WTC11 (cell line): Measurements from ENCODE around the gene CCDC134.
"Not testable (repeated sequence)": the region's sequence is repeated elsewhere in the genome, so short reads cannot be mapped to it uniquely, and the experiment has no call there.

ENCODE experiments used
- ESRRA ChIP-seq: sonication (generic); formaldehyde crosslinking; IDR thresholded peaks from 2 replicates; pipeline ENCODE4 v1.8.1; 2022; ENCODE audit warnings: mild to moderate bottlenecking, missing genetic modification reagents, borderline replicate concordance
- MXD4 ChIP-seq: fragments of 250-450 bp; sonication (Bioruptor Pico); IDR thresholded peaks from 2 replicates; pipeline ENCODE4 v1.8.0; 2021; ENCODE audit warnings: mild to moderate bottlenecking, moderate library complexity, borderline replicate concordance
- NFYB ChIP-seq: sonication (generic); formaldehyde crosslinking; conservative IDR thresholded peaks from 2 replicates; pipeline ENCODE4 v1.8.0; 2022; ENCODE audit warnings: low read depth, missing genetic modification reagents
- ZNF263 ChIP-seq: sonication (generic); formaldehyde crosslinking; IDR thresholded peaks from 2 replicates; pipeline ENCODE4 v1.8.1; 2022; ENCODE audit warnings: low read depth, mild to moderate bottlenecking, moderate library complexity, missing genetic modification reagents
- TF ChIP-seq, protein P1 (sequence below): fragments of 200-600 bp; IDR thresholded peaks from 2 replicates; pipeline ENCODE4 v1.8.0; 2022; ENCODE audit warnings: antibody characterized with exemption
- TF ChIP-seq, protein P2 (sequence below): sonication (generic); formaldehyde crosslinking; IDR thresholded peaks from 2 replicates; pipeline ENCODE4 v1.8.1; 2022; ENCODE audit warnings: mild to moderate bottlenecking, moderate library complexity, missing genetic modification reagents
- TF ChIP-seq, protein P3 (sequence below): sonication (generic); formaldehyde crosslinking; IDR thresholded peaks from 2 replicates; pipeline ENCODE4 v1.8.1; 2022; ENCODE audit warnings: mild to moderate bottlenecking, missing genetic modification reagents, moderate library complexity, borderline replicate concordance
- TF ChIP-seq, protein P4 (sequence below): fragments of 250-450 bp; sonication (Bioruptor Pico); IDR thresholded peaks from 2 replicates; pipeline ENCODE4 v1.9.0; 2021; ENCODE audit warnings: mild to moderate bottlenecking

DNA sequence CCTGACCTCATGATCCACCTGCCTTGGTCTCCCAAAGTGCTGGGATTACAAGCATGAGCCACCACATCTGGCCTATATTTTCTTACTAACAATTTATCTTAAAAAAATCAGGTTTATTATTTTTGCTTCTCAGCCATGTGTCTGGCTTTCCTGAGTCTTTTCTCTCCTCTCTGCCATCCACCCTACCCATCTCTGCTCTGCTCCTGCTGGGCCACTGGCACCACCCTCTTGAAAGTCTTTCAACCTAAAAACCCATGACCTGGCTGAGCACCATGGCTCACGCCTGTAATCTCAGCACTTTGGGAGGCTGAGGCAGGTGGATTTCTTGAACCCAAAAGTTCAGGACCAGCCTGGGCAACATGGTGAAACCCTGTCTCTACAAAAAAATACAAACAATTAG, 69.6 kb downstream of the CCDC134 start:
- not testable (repeated sequence) for TF ChIP-seq ESRRA (CRISPR knock-in tag); MXD4 (CRISPR knock-in tag); ZNF263; NFYB (CRISPR knock-in tag)
- TF ChIP-seq, protein P1, sequence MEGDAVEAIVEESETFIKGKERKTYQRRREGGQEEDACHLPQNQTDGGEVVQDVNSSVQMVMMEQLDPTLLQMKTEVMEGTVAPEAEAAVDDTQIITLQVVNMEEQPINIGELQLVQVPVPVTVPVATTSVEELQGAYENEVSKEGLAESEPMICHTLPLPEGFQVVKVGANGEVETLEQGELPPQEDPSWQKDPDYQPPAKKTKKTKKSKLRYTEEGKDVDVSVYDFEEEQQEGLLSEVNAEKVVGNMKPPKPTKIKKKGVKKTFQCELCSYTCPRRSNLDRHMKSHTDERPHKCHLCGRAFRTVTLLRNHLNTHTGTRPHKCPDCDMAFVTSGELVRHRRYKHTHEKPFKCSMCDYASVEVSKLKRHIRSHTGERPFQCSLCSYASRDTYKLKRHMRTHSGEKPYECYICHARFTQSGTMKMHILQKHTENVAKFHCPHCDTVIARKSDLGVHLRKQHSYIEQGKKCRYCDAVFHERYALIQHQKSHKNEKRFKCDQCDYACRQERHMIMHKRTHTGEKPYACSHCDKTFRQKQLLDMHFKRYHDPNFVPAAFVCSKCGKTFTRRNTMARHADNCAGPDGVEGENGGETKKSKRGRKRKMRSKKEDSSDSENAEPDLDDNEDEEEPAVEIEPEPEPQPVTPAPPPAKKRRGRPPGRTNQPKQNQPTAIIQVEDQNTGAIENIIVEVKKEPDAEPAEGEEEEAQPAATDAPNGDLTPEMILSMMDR: not testable (repeated sequence)
- TF ChIP-seq, protein P2, sequence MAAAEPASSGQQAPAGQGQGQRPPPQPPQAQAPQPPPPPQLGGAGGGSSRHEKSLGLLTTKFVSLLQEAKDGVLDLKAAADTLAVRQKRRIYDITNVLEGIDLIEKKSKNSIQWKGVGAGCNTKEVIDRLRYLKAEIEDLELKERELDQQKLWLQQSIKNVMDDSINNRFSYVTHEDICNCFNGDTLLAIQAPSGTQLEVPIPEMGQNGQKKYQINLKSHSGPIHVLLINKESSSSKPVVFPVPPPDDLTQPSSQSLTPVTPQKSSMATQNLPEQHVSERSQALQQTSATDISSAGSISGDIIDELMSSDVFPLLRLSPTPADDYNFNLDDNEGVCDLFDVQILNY (CRISPR knock-in tag): not testable (repeated sequence)
- TF ChIP-seq, protein P3, sequence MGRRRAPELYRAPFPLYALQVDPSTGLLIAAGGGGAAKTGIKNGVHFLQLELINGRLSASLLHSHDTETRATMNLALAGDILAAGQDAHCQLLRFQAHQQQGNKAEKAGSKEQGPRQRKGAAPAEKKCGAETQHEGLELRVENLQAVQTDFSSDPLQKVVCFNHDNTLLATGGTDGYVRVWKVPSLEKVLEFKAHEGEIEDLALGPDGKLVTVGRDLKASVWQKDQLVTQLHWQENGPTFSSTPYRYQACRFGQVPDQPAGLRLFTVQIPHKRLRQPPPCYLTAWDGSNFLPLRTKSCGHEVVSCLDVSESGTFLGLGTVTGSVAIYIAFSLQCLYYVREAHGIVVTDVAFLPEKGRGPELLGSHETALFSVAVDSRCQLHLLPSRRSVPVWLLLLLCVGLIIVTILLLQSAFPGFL (CRISPR knock-in tag): not testable (repeated sequence)
- TF ChIP-seq, protein P4, sequence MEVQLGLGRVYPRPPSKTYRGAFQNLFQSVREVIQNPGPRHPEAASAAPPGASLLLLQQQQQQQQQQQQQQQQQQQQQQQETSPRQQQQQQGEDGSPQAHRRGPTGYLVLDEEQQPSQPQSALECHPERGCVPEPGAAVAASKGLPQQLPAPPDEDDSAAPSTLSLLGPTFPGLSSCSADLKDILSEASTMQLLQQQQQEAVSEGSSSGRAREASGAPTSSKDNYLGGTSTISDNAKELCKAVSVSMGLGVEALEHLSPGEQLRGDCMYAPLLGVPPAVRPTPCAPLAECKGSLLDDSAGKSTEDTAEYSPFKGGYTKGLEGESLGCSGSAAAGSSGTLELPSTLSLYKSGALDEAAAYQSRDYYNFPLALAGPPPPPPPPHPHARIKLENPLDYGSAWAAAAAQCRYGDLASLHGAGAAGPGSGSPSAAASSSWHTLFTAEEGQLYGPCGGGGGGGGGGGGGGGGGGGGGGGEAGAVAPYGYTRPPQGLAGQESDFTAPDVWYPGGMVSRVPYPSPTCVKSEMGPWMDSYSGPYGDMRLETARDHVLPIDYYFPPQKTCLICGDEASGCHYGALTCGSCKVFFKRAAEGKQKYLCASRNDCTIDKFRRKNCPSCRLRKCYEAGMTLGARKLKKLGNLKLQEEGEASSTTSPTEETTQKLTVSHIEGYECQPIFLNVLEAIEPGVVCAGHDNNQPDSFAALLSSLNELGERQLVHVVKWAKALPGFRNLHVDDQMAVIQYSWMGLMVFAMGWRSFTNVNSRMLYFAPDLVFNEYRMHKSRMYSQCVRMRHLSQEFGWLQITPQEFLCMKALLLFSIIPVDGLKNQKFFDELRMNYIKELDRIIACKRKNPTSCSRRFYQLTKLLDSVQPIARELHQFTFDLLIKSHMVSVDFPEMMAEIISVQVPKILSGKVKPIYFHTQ: not testable (repeated sequence)
